ENCODE results near the gene ITGBL1.

Gene ITGBL1

GRCh38 chr13:101698400-101698799 lies 245.9 kb downstream of the ITGBL1 start:
- Histone ChIP-seq H3K4me3 (ENCODE audit: low read length) (no peak overlapping the region), H3K79me2 (ENCODE audit: low read length) (no peaks in the 10 kb centered on the region), H3K36me3 (replicated peaks; ENCODE audit: insufficient read depth, low read length) (no peaks in the 10 kb centered on the region), H3K4me2 (ENCODE audit: low read depth, low read length) (no peak overlapping the region), H4K20me1 (ENCODE audit: insufficient read depth, low read length) (no peaks in the 10 kb centered on the region), H3K9me2 (replicated peaks; ENCODE audit: insufficient read depth, low read length) (no peaks in the 10 kb centered on the region), H3K27me3 (replicated peaks; ENCODE audit: insufficient read depth, low read length) (no peaks in the 10 kb centered on the region), H3K4me1 (ENCODE audit: low read length) (no peaks in the 10 kb centered on the region), H3F3A (ENCODE audit: insufficient read depth, low read length) (no peaks in the 10 kb centered on the region), H3K9ac (ENCODE audit: low read length) (no peak overlapping the region), H3K9me3 (replicated peaks; ENCODE audit: insufficient read depth, low read length) (no peaks in the 10 kb centered on the region), H3K27ac (ENCODE audit: low read length) (no peak overlapping the region), H2AFZ (ENCODE audit: low read length) (no peak overlapping the region)
- TF ChIP-seq CTCF (IDR thresholded peaks at IDR 0.05; ENCODE audit: low read length) (no peak), EZH2phosphoT487 (IDR thresholded peaks at IDR 0.05; ENCODE audit: low read length) (no peak), EZH2 (optimal IDR thresholded peaks at IDR 0.05; ENCODE audit: low read depth, low read length) (no peak)
- no peak for DNase-seq

- Histone ChIP-seq H3K27me3 (replicated peaks; ENCODE audit: insufficient read depth, low read length) (no peaks in the 10 kb centered on the region), H3K36me3 (replicated peaks; ENCODE audit: insufficient read depth, low read length) (no peaks in the 10 kb centered on the region), H2AFZ (ENCODE audit: low read length) (no peak overlapping the region), H3K4me2 (ENCODE audit: low read depth, low read length) (no peak overlapping the region), H4K20me1 (ENCODE audit: insufficient read depth, low read length) (no peaks in the 10 kb centered on the region), H3F3A (ENCODE audit: insufficient read depth, low read length) (no peaks in the 10 kb centered on the region), H3K4me3 (ENCODE audit: low read length) (no peak overlapping the region), H3K79me2 (ENCODE audit: low read length) (no peaks in the 10 kb centered on the region), H3K27ac (ENCODE audit: low read length) (no peak overlapping the region), H3K9me2 (replicated peaks; ENCODE audit: insufficient read depth, low read length) (no peaks in the 10 kb centered on the region), H3K9me3 (replicated peaks; ENCODE audit: insufficient read depth, low read length) (no peaks in the 10 kb centered on the region), H3K4me1 (ENCODE audit: low read length) (no peaks in the 10 kb centered on the region), H3K9ac (ENCODE audit: low read length) (no peak overlapping the region)
- TF ChIP-seq EZH2phosphoT487 (IDR thresholded peaks at IDR 0.05; ENCODE audit: low read length) (no peak), CTCF (IDR thresholded peaks at IDR 0.05; ENCODE audit: low read length) (no peak), EZH2 (optimal IDR thresholded peaks at IDR 0.05; ENCODE audit: low read depth, low read length) (no peak)
- no peak for DNase-seq
These were observed 248.1 kb downstream of the ITGBL1 start for GRCh38 chr13:101700598-101700997.

GRCh38 chr13:101703081-101703480 lies 250.6 kb downstream of the ITGBL1 start:
- H3K79me2 ChIP-seq (ENCODE audit: low read length) = no peaks in the 10 kb centered on the region
- no peaks in the 10 kb centered on the region for H3K27me3 ChIP-seq (replicated peaks; ENCODE audit: insufficient read depth, low read length)
- no peak overlapping the region for H3K4me2 ChIP-seq (ENCODE audit: low read depth, low read length)
- H3F3A ChIP-seq (ENCODE audit: insufficient read depth, low read length) = no peaks in the 10 kb centered on the region
- H3K36me3 ChIP-seq (replicated peaks; ENCODE audit: insufficient read depth, low read length) = no peaks in the 10 kb centered on the region
- H3K9me2 ChIP-seq (replicated peaks; ENCODE audit: insufficient read depth, low read length) = no peaks in the 10 kb centered on the region
- no peak overlapping the region for H2AFZ ChIP-seq (ENCODE audit: low read length)
- no peak overlapping the region for H3K4me3 ChIP-seq (ENCODE audit: low read length)
- H3K27ac ChIP-seq (ENCODE audit: low read length) = no peak overlapping the region
- H4K20me1 ChIP-seq (ENCODE audit: insufficient read depth, low read length) = no peaks in the 10 kb centered on the region
- no peaks in the 10 kb centered on the region for H3K9me3 ChIP-seq (replicated peaks; ENCODE audit: insufficient read depth, low read length)
- no peak for DNase-seq
- H3K9ac ChIP-seq (ENCODE audit: low read length) = no peak overlapping the region
- no peaks in the 10 kb centered on the region for H3K4me1 ChIP-seq (ENCODE audit: low read length)
- no peak for TF ChIP-seq EZH2phosphoT487 (IDR thresholded peaks at IDR 0.05; ENCODE audit: low read length)
- no peak for TF ChIP-seq EZH2 (optimal IDR thresholded peaks at IDR 0.05; ENCODE audit: low read depth, low read length)
- TF ChIP-seq CTCF (IDR thresholded peaks at IDR 0.05; ENCODE audit: low read length) = no peak

Data from MM.1S (cell line).